HepG2 (cell line): Measurements from ENCODE around the gene WDR54. TPM values are rescaled to one million over a fixed set of nuclear protein-coding genes. Genes with fewer than 3 reads are reported as not detected.

Source experiments
- ATAC-seq: fragments of 200-7000 bp; cut with Tn5 transposase; 3 replicates; pipeline ENCODE4 v1.9.1; 2020; ENCODE audit warnings: mild to moderate bottlenecking, moderate library complexity
- BruUV-seq: library from RNA; stranded (reverse); fragments of 400-500 nt; replicated peaks from 2 replicates; lab custom pipeline; 2021; lab: Mats Ljungman, UMichigan
- CTCF ChIA-PET: fragments of 300-600 bp; formaldehyde crosslinking; extraction: SDS; loops from one replicate; lab custom pipeline; 2021; ENCODE audit warnings: low total read pairs, inconsistent platforms, low intra/inter-chr PET ratio; lab: Yijun Ruan, JAX
- POLR2A ChIA-PET: fragments of 350-600 bp; sonication (Branson Sonifier 250); formaldehyde crosslinking; loops from one replicate; lab custom pipeline; 2020; ENCODE audit warnings: antibody characterized with exemption, inconsistent platforms; lab: Yijun Ruan, JAX
- DNase-seq: peaks from one replicate; pipeline ENCODE4 v3.0.0-alpha.2; 2015; ENCODE audit warnings: low spot score
- FAIRE-seq: peaks from 3 replicates; lab custom pipeline; 2011; peaks lifted over from hg19 to GRCh38; lab: Jason Lieb, UNC
- H2AFZ ChIP-seq: one replicate; pipeline ENCODE4 v1.6.1; 2011; ENCODE audit warnings: low read length, inconsistent platforms
- H3K27ac ChIP-seq: fragments of 300-600 bp; 3 replicates; pipeline ENCODE4 v1.8.0; 2011; ENCODE audit warnings: mixed run types, mild to moderate bottlenecking, mixed read lengths, low read length, inconsistent platforms; ENCODE audit not compliant: insufficient read depth; ENCODE audit errors: extremely low read length
- H3K27me3 ChIP-seq, 2 experiments: fragments of 200-600 bp in 1 of 2; 2 replicates in 1 of 2; 3 replicates in 1 of 2; pipeline versions ENCODE4 v1.6.0 to v1.8.0; 2011; ENCODE audit warnings: low read length in 2 of 2, mild to moderate bottlenecking in 2 of 2, moderate library complexity in 2 of 2, inconsistent platforms in 1 of 2; ENCODE audit not compliant: insufficient read depth in 2 of 2, control insufficient read depth in 1 of 2
- H3K36me3 ChIP-seq, 2 experiments: fragments of 200-600 bp in 1 of 2; replicated peaks in 1 of 2; 2 replicates in 1 of 2; 3 replicates in 1 of 2; pipeline versions ENCODE4 v1.5.1 to v1.8.0; 2011; ENCODE audit warnings: low read length in 2 of 2, inconsistent platforms in 1 of 2; ENCODE audit not compliant: insufficient read depth in 2 of 2, control insufficient read depth in 1 of 2
- H3K4me1 ChIP-seq: 2 replicates; pipeline ENCODE4 v1.5.1; 2012; ENCODE audit warnings: low read length, inconsistent platforms; ENCODE audit not compliant: insufficient read depth
- H3K4me2 ChIP-seq: 2 replicates; pipeline ENCODE4 v1.6.0; 2011; ENCODE audit warnings: low read depth, low read length, inconsistent platforms
- H3K4me3 ChIP-seq, 3 experiments: fragments of 200-600 bp in 1 of 3; sonication (generic), shearing (Covaris generic) in 1 of 3; replicated peaks in 1 of 3; 2 replicates each; pipeline ENCODE4 v1.5.1; 2011 to 2016; ENCODE audit warnings: low read length in 3 of 3, inconsistent platforms in 2 of 3, low read depth in 2 of 3, mild to moderate bottlenecking in 2 of 3, control low read depth in 1 of 3, mixed read lengths in 1 of 3; ENCODE audit not compliant: insufficient read depth in 1 of 3
- H3K79me2 ChIP-seq: one replicate; pipeline ENCODE4 v1.6.1; 2011; ENCODE audit warnings: low read length, inconsistent platforms; ENCODE audit not compliant: insufficient read depth
- H3K9ac ChIP-seq: 2 replicates; pipeline ENCODE4 v1.6.0; 2011; ENCODE audit warnings: mild to moderate bottlenecking, low read depth, low read length, inconsistent platforms; ENCODE audit not compliant: insufficient read depth
- H3K9me3 ChIP-seq: 2 replicates; pipeline ENCODE4 v1.5.1; 2012; ENCODE audit warnings: mild to moderate bottlenecking, low read length
- H4K20me1 ChIP-seq: 2 replicates; pipeline ENCODE4 v1.6.0; 2011; ENCODE audit warnings: inconsistent platforms, mild to moderate bottlenecking, low read length, moderate library complexity; ENCODE audit not compliant: insufficient read depth
- MTA1 ChIP-seq: sonication (generic); formaldehyde crosslinking; IDR thresholded peaks from 2 replicates; pipeline ENCODE4 v1.4.0; 2020; ENCODE audit warnings: missing genetic modification reagents, mild to moderate bottlenecking, borderline replicate concordance
- PRPF4 ChIP-seq: fragments of 200-400 bp; formaldehyde crosslinking; IDR thresholded peaks from 2 replicates; pipeline ENCODE4 v1.6.1; 2016; ENCODE audit warnings: low read length, low read depth; ENCODE audit not compliant: poor library complexity, severe bottlenecking
- SPEN ChIP-seq: sonication (generic); formaldehyde crosslinking; IDR thresholded peaks from 2 replicates; pipeline ENCODE4 v1.5.1; 2020; ENCODE audit warnings: low read depth, mild to moderate bottlenecking, missing genetic modification reagents
- TP53 ChIP-seq: sonication (generic); formaldehyde crosslinking; conservative IDR thresholded peaks from 2 replicates; pipeline ENCODE4 v1.4.0; 2020; ENCODE audit warnings: missing genetic modification reagents
- ZNF263 ChIP-seq: sonication (generic); formaldehyde crosslinking; IDR thresholded peaks from 2 replicates; pipeline ENCODE4 v1.4.0; 2020; ENCODE audit warnings: missing genetic modification reagents
- ZNF44 ChIP-seq: sonication (generic); formaldehyde crosslinking; IDR thresholded peaks from 2 replicates; pipeline ENCODE4 v1.5.1; 2020; ENCODE audit warnings: mild to moderate bottlenecking, missing genetic modification reagents
- ZNF484 ChIP-seq: sonication (generic); formaldehyde crosslinking; IDR thresholded peaks from 2 replicates; pipeline ENCODE4 v1.5.1; 2020; ENCODE audit warnings: mild to moderate bottlenecking, low read depth, missing genetic modification reagents, borderline replicate concordance
- ZNF766 ChIP-seq: sonication (generic); formaldehyde crosslinking; IDR thresholded peaks from 2 replicates; pipeline ENCODE4 v1.5.0; 2020; ENCODE audit warnings: missing genetic modification reagents, borderline replicate concordance
- ZNF768 ChIP-seq: sonication (generic); formaldehyde crosslinking; IDR thresholded peaks from 2 replicates; pipeline ENCODE4 v1.4.0; 2020; ENCODE audit warnings: missing genetic modification reagents
- ZNF782 ChIP-seq: sonication (generic); formaldehyde crosslinking; IDR thresholded peaks from 2 replicates; pipeline ENCODE4 v1.4.0; 2020; ENCODE audit warnings: missing genetic modification reagents, mild to moderate bottlenecking, borderline replicate concordance
- WGBS: methylation state at CpG from one replicate; pipeline ENCODE4 v1.1.6; 2017; ENCODE audit warnings: low lambda C conversion rate; 5-methylcytosine and 5-hydroxymethylcytosine counted together
- in situ Hi-C: cut with HindIII; loops from 2 replicates; pipeline ENCODE4 v1.10.0; 2017; ENCODE audit warnings: low pct_unique_long_range_greater_than_20kb; ENCODE audit not compliant: extremely low pct_ligation_motif_present
- intact Hi-C: fragments of 100-400 bp; cut with micrococcal nuclease; formaldehyde crosslinking; loops from one replicate; pipeline ENCODE4 v1.10.0; 2022; ENCODE audit not compliant: unreplicated experiment
- polyA plus RNA-seq, 8 experiments: library from polyadenylated mRNA; depleted of rRNA in 3 of 8; stranded (reverse) in 7 of 8; unstranded in 1 of 8; fragments of >200 nt; fragmentation: Illumina TruSeq in 4 of 8; extraction: Trizol in 4 of 8; gene quantifications; 2 replicates each; pipeline versions ENCODE4 v1.2.1 to v1.2.3, GENCODE V29; 2011 to 2016; ENCODE audit warnings: low read depth in 4 of 8, missing spikeins in 1 of 8, mixed read lengths in 1 of 8; ENCODE audit not compliant: insufficient read depth in 1 of 8
- total RNA-seq, 5 experiments: library from RNA; depleted of rRNA; stranded (reverse); fragments of >200 nt; fragmentation: Illumina TruSeq; extraction: Trizol; gene quantifications; 2 replicates each; pipeline ENCODE4 v1.2.3, GENCODE V29; 2016; ENCODE audit warnings: low read depth in 1 of 5
- TF ChIP-seq, protein P1 (sequence below): sonication (generic); formaldehyde crosslinking; IDR thresholded peaks from 2 replicates; pipeline ENCODE4 v1.5.1; 2020; ENCODE audit warnings: missing genetic modification reagents, mild to moderate bottlenecking, borderline replicate concordance
- TF ChIP-seq, protein P2 (sequence below): IDR thresholded peaks from 2 replicates; pipeline ENCODE4 v1.6.1; 2018; ENCODE audit warnings: missing genetic modification reagents, mild to moderate bottlenecking, missing compliant biosample characterization
- TF ChIP-seq, protein P3 (sequence below), 2 experiments: sonication (generic) in 1 of 2; formaldehyde crosslinking in 1 of 2; IDR thresholded peaks; 2 replicates each; pipeline versions ENCODE4 v1.4.0 to v1.6.1; 2016 to 2020; ENCODE audit warnings: borderline replicate concordance in 1 of 2, low read depth in 1 of 2, mild to moderate bottlenecking in 1 of 2, missing genetic modification reagents in 1 of 2
- TF ChIP-seq, protein P4 (sequence below): IDR thresholded peaks from 2 replicates; pipeline ENCODE4 v1.6.1; 2016; ENCODE audit warnings: missing biosample characterization, missing genetic modification reagents, low read depth

WDR54 gene
- total and polyA plus RNA-seq, 2 of the 13 experiments (the other 11 are each of a cell fraction or from before 2014, with no cell fraction given), result 2.0 to 17.3 TPM

DNA sequence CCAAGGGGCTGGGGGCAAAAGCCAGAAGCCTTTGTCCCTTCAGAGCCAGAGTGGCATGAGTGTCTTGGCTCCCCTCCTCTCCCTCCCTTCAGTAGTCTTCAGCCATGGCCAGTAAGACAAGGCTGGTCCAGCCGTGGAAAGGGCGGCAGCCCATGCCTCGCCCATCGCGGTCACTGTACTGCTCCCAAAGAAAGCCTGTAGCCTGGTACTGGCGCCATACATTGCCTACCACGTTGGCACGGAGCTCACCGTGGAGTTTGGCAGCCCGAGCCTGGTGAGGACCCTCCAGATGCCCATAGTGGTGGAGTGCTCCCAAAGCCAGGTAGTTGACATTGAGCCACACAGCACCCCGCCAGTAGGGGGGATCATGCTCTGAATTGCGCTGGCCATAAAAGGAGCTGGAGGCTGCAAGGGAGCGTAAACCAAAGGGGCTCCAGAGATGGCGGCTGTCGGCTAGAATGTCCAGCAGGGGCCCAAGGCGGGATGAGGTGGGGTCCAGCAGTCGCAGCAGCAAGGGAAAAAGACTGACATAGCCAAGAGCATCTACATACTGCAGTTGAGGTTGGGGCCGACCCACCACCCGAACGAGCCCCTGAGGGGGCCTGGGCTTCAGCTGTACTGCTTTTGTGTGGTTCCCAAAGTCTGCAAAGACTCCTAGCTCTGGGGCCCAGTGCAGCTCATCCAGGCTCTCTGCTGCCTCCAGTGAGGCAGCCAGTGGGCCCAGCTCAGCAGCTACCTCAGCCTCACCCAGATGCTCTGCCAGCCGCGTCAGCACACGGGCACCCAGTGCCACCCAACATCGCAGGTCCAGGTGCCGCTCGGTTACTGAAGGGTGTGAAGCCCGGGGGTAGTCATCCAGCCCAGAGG lies 39.9 kb downstream of the WDR54 start:
- Histone ChIP-seq H3K79me2 (peaks cover 41% of the 10 kb centered on the region), H4K20me1 (peaks cover 4% of the 10 kb centered on the region; the same call in 1 of the 2 replicates), H3K4me1 (peaks cover 35% of the 10 kb centered on the region), H3K4me3 (no peak overlapping the region), H3K27me3 (no peaks in the 10 kb centered on the region; a peak in 1 of 5 replicates), H3K36me3 (peaks cover 1 to 24% of the 10 kb centered on the region in 2 experiments), H3K9ac (no peak overlapping the region), H3K27ac (no peak overlapping the region), H3K4me2 (no peak overlapping the region), H3K9me3 (no peaks in the 10 kb centered on the region), H2AFZ (no peak overlapping the region)
- FAIRE-seq (no peak), DNase-seq (peak; percentile 51), ATAC-seq (no peak)
- 98% methylated on average over 14 of the region's 27 CpGs for WGBS
- CTCF ChIA-PET, result interaction anchor here (0.8 to 1.4 kb wide), 2 partner anchors 71 to 126 kb away, joined by 4 to 5 read pairs; no protein-coding TSS in a partner anchor
- BruUV-seq, result no TSS peak
- POLR2A ChIA-PET, result interaction anchor here (0.7 to 12.4 kb wide), 11 partner anchors 10 to 68 kb away, joined by 3 to 342 read pairs (median 6); partner anchors contain the start of genes AUP1, CCDC142, HTRA2 and MRPL53
- in situ Hi-C loops, result no loop called here
- intact Hi-C loops, result no loop called here
- TF ChIP-seq ZNF766 (CRISPR knock-in tag), result no peak
- no peak for TF ChIP-seq MTA1 (CRISPR knock-in tag)
- TF ChIP-seq ZNF44, result 0 out of 2 replicates have a peak, but pooled peaks have one; percentile 31
- TF ChIP-seq PRPF4, result no peak
- TF ChIP-seq TP53 (CRISPR knock-in tag), result no peak
- TF ChIP-seq ZNF484 (CRISPR knock-in tag), result no peak
- TF ChIP-seq SPEN (CRISPR knock-in tag), result no peak
- TF ChIP-seq, protein P1, sequence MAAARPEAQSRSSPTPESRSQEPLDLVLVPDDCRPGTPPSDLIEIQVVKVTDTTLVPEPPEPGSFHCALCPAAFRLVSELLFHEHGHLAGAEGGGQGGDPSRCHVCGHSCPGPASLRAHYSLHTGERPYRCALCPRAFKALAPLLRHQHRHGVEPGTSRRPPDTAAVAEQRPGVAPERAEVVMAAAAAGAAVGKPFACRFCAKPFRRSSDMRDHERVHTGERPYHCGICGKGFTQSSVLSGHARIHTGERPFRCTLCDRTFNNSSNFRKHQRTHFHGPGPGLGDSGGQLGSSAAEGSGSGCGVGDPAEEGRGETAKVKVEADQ (CRISPR knock-in tag), result no peak
- TF ChIP-seq ZNF768 (CRISPR knock-in tag), result no peak
- TF ChIP-seq, protein P2, sequence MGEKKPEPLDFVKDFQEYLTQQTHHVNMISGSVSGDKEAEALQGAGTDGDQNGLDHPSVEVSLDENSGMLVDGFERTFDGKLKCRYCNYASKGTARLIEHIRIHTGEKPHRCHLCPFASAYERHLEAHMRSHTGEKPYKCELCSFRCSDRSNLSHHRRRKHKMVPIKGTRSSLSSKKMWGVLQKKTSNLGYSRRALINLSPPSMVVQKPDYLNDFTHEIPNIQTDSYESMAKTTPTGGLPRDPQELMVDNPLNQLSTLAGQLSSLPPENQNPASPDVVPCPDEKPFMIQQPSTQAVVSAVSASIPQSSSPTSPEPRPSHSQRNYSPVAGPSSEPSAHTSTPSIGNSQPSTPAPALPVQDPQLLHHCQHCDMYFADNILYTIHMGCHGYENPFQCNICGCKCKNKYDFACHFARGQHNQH, result no peak
- TF ChIP-seq ZNF263 (CRISPR knock-in tag), result peak; percentile 99
- TF ChIP-seq, protein P3, sequence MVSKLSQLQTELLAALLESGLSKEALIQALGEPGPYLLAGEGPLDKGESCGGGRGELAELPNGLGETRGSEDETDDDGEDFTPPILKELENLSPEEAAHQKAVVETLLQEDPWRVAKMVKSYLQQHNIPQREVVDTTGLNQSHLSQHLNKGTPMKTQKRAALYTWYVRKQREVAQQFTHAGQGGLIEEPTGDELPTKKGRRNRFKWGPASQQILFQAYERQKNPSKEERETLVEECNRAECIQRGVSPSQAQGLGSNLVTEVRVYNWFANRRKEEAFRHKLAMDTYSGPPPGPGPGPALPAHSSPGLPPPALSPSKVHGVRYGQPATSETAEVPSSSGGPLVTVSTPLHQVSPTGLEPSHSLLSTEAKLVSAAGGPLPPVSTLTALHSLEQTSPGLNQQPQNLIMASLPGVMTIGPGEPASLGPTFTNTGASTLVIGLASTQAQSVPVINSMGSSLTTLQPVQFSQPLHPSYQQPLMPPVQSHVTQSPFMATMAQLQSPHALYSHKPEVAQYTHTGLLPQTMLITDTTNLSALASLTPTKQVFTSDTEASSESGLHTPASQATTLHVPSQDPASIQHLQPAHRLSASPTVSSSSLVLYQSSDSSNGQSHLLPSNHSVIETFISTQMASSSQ (IDR thresholded peaks at IDR 0.05; ENCODE audit: low read depth), result no peak
- TF ChIP-seq, protein P3 (CRISPR knock-in tag; IDR thresholded peaks at IDR 0.05; ENCODE audit: borderline replicate concordance), result no peak
- TF ChIP-seq ZNF782 (CRISPR knock-in tag), result no peak
- TF ChIP-seq, protein P4, sequence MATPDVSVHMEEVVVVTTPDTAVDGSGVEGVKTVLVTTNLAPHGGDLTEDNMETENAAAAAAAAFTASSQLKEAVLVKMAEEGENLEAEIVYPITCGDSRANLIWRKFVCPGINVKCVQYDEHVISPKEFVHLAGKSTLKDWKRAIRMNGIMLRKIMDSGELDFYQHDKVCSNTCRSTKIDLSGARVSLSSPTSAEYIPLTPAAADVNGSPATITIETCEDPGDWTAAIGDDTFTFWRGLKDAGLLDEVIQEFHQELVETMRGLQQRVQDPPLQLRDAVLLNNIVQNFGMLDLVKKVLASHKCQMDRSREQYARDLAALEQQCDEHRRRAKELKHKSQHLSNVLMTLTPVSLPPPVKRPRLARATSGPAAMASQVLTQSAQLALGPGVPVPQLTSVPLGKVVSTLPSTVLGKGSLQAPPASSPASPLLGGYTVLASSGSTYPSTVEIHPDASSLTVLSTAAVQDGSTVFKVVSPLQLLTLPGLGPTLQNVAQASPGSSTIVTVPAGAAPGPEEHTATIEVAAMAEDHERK (CRISPR knock-in tag), result no peak
